Thyroid gland (tissue), 4 donors: ENCODE measurements around the gene DSC2. TPM values are rescaled to one million over a fixed set of nuclear protein-coding genes. Genes with fewer than 3 reads are reported as not detected.

Experiments used
- DNase-seq, 2 donors: peaks; one replicate each; pipeline ENCODE4 v3.0.0-alpha.2; 2019
- H3K27ac ChIP-seq, 3 donors: fragments of 200-600 bp; sonication (generic); 1 replicate in 2 of 3; 2 replicates in 1 of 3; pipeline ENCODE4 v1.5.1; 2016 to 2019; ENCODE audit warnings: mild to moderate bottlenecking in 1 of 3, moderate library complexity in 1 of 3
- H3K27me3 ChIP-seq: fragments of 200-600 bp; sonication (generic); one replicate; pipeline ENCODE4 v1.5.1; 2019
- H3K36me3 ChIP-seq, 2 donors: fragments of 200-600 bp; sonication (generic); one replicate each; pipeline ENCODE4 v1.5.1; 2016 to 2019
- H3K4me1 ChIP-seq, 2 donors: fragments of 200-600 bp; sonication (generic); one replicate each; pipeline ENCODE4 v1.5.1; 2017 to 2019
- H3K4me3 ChIP-seq, 3 donors: fragments of 200-600 bp; sonication (generic); replicated peaks in 1 of 3; 1 replicate in 2 of 3; 2 replicates in 1 of 3; pipeline ENCODE4 v1.5.1; 2016; ENCODE audit warnings: mild to moderate bottlenecking in 1 of 3
- H3K9me3 ChIP-seq: fragments of 200-600 bp; sonication (generic); one replicate; pipeline ENCODE4 v1.5.1; 2017
- POLR2A ChIP-seq, 2 donors: fragments of 450-650 bp; IDR thresholded peaks; one replicate each; pipeline ENCODE4 v1.6.1; 2017; ENCODE audit warnings: antibody characterized with exemption in 2 of 2, mild to moderate bottlenecking in 2 of 2, moderate library complexity in 1 of 2
- WGBS, 2 donors: methylation state at CpG; one replicate each; pipeline ENCODE4 v1.1.5; 2017; 5-methylcytosine and 5-hydroxymethylcytosine counted together
- intact Hi-C: fragments of 100-400 bp; cut with DNase I; formaldehyde crosslinking; loops from one replicate; pipeline ENCODE4 v1.15.1; 2023
- total RNA-seq, 4 donors: library from RNA; depleted of rRNA; stranded (reverse); fragments of >200 nt; gene quantifications; one replicate each; pipeline ENCODE4 v1.2.3, GENCODE V29; 2016
- TF ChIP-seq, protein P1 (sequence below), 6 experiments: fragments of 200-600 bp in 3 of 6; fragments of 450-650 bp in 3 of 6; sonication (generic) in 3 of 6; IDR thresholded peaks; one replicate each; pipeline ENCODE4 v1.5.1; 2016 to 2019; ENCODE audit warnings: antibody characterized with exemption in 6 of 6, mild to moderate bottlenecking in 2 of 6, inconsistent platforms in 1 of 6, moderate library complexity in 1 of 6

DSC2 gene
- total RNA-seq, 4 donors from 2014 or later = 7.0 to 11.7 (median 7.5) TPM

DNA sequence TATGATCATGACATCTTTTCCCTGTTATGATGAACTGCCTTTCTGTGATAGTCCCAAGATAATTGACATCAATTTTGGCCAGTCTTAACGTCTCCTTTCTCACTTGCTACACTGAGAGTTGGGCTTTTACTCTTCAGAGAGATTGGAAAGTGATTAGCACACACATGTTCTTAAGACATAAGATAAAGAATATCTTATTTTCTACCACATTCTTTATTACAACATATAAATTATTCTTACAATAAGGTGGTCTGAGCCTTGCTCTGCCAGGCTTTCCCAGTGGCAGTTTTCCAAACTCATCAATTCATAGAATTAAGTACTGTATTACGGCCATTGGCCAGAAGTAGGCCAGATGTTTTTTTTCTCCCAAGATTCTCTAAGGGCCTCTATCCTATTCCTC is 54.0 kb downstream of the DSC2 start:
- no peak overlapping the region for H3K27ac ChIP-seq
- DNase-seq = no peak
- H3K27me3 ChIP-seq = no peaks in the 10 kb centered on the region
- H3K4me3 ChIP-seq = no peak overlapping the region
- intact Hi-C loops = no loop called here
- WGBS, 2 donors = 70 to 80% methylated on average over 2 of the region's 2 CpGs
- no peaks in the 10 kb centered on the region for H3K36me3 ChIP-seq
- no peaks in the 10 kb centered on the region for H3K9me3 ChIP-seq
- no peaks in the 10 kb centered on the region for H3K4me1 ChIP-seq
- TF ChIP-seq POLR2A (IDR thresholded peaks at IDR 0.05) = no peak
- TF ChIP-seq, protein P1, sequence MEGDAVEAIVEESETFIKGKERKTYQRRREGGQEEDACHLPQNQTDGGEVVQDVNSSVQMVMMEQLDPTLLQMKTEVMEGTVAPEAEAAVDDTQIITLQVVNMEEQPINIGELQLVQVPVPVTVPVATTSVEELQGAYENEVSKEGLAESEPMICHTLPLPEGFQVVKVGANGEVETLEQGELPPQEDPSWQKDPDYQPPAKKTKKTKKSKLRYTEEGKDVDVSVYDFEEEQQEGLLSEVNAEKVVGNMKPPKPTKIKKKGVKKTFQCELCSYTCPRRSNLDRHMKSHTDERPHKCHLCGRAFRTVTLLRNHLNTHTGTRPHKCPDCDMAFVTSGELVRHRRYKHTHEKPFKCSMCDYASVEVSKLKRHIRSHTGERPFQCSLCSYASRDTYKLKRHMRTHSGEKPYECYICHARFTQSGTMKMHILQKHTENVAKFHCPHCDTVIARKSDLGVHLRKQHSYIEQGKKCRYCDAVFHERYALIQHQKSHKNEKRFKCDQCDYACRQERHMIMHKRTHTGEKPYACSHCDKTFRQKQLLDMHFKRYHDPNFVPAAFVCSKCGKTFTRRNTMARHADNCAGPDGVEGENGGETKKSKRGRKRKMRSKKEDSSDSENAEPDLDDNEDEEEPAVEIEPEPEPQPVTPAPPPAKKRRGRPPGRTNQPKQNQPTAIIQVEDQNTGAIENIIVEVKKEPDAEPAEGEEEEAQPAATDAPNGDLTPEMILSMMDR (IDR thresholded peaks at IDR 0.05) = no peak

DNA sequence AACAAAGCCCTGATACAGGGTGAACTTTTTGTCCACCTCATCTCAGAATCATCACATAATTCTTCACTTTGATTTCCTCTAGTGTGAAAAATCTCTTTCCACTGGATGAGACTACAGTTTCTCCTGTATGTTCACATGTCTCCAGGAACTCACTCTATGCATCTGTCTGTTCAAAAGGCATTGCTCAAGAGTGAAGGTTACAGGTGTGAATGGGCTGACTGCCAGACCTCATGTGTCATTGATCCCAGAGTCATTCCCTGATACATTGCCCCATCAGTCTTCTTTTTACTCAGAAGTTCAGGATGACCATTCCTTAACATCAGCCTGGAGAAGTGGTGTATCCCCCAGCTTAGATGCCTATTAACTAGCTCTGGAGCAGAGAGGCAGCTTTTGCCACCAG is 55.3 kb downstream of the DSC2 start:
- Histone ChIP-seq H3K27ac (no peak overlapping the region), H3K27me3 (peaks cover 3% of the 10 kb centered on the region), H3K4me1 (peaks cover 5 to 11% of the 10 kb centered on the region in 2 donors), H3K4me3 (no peak overlapping the region), H3K36me3 (no peaks in the 10 kb centered on the region), H3K9me3 (no peaks in the 10 kb centered on the region)
- intact Hi-C loops = no loop called here
- no peak for DNase-seq
- TF ChIP-seq POLR2A (IDR thresholded peaks at IDR 0.05) = no peak
- TF ChIP-seq, protein P1 (IDR thresholded peaks at IDR 0.05) = no peak

DNA sequence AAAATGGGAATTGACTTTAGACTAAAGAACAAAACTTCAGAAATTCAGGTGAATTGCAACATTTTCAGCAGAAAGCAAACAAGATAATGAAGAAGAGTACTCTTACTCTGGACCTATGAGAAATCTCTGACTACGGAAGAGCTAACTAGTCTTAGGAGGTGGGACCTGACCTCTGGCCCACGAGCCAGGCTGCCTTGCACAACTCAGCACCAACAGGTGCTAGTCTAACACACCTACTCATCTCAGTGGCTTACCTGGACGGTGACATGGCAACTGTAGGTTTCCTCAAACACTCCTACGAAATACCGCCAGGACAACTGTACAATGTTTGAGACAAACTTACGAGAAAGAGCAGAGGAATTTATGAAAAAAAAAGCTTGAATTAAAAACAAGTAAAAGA is 56.6 kb downstream of the DSC2 start:
- H3K4me3 ChIP-seq = no peak overlapping the region
- TF ChIP-seq, protein P1 (IDR thresholded peaks at IDR 0.05) = no peak
- no peak for TF ChIP-seq POLR2A (IDR thresholded peaks at IDR 0.05)
- intact Hi-C loops = no loop called here
- no peak for DNase-seq
- no peaks in the 10 kb centered on the region for H3K36me3 ChIP-seq
- no peak overlapping the region for H3K27ac ChIP-seq
- H3K9me3 ChIP-seq = no peaks in the 10 kb centered on the region
- peaks cover 15 to 23% of the 10 kb centered on the region in 2 donors for H3K4me1 ChIP-seq
- 86 to 92% methylated on average over 6 of the region's 6 CpGs for WGBS, 2 donors
- H3K27me3 ChIP-seq = peaks cover 16% of the 10 kb centered on the region

DNA sequence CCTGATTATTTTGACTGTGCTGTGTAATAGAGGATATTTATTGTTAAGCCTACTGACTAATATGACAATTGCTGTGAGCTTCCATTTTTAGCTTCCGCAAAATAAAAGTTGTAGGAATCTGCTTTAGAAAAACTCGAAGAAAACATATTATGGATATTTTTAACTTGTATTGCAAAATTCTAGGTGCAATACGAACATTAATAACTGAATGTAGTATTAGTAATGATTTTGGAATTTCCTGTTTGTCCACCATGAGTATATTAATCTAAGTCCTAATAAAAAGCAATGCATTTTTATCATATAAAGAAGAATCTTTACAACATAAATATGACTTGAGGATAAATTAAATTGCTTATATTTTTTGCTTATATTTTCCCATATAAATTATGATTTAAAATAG is 57.3 kb downstream of the DSC2 start:
- Histone ChIP-seq H3K27ac (no peak overlapping the region), H3K27me3 (peaks cover 23% of the 10 kb centered on the region), H3K4me3 (no peak overlapping the region), H3K36me3 (no peaks in the 10 kb centered on the region), H3K9me3 (no peaks in the 10 kb centered on the region), H3K4me1 (peaks cover 15 to 23% of the 10 kb centered on the region in 2 donors)
- DNase-seq = no peak
- WGBS, 2 donors = 80 to 81% methylated on average over 3 of the region's 3 CpGs
- no peak for TF ChIP-seq POLR2A (IDR thresholded peaks at IDR 0.05)
- TF ChIP-seq, protein P1 (IDR thresholded peaks at IDR 0.05) = no peak
- intact Hi-C loops = no loop called here

DNA sequence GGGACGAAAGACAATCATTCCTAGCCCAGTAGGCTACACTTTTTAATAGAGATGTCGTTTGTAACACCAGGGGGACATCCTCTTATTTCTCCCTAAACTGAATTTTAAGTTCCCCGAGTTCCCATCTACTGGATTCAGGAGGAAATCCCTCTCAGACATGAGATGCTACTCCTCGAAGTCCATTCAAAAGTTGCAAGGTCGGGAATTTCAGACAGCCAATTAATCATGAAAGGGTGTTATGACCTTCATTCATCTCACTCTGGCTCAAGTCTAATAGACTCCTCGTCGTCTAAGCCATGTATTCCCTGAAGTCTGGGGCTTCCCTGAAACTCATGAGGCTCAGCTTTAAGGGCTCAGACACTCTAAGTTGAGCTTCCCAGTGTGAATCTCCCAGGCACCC is 58.5 kb downstream of the DSC2 start:
- DNase-seq = no peak
- peaks cover 25% of the 10 kb centered on the region for H3K27me3 ChIP-seq

More for the DNA sequence above, 58.5 kb downstream of the DSC2 start:
- Histone ChIP-seq H3K36me3 (no peaks in the 10 kb centered on the region), H3K4me1 (peaks cover 15 to 23% of the 10 kb centered on the region in 2 donors), H3K9me3 (no peaks in the 10 kb centered on the region), H3K27ac (no peak overlapping the region), H3K4me3 (no peak overlapping the region)
- 63 to 77% methylated on average over 7 of the region's 7 CpGs for WGBS, 2 donors
- TF ChIP-seq, protein P1 (IDR thresholded peaks at IDR 0.05) = no peak
- TF ChIP-seq POLR2A (IDR thresholded peaks at IDR 0.05) = no peak
- intact Hi-C loops = no loop called here
